H1 (cell line): ENCODE data around the gene FAM174B. TPM values are rescaled to one million over a fixed set of nuclear protein-coding genes. Genes with fewer than 3 reads are reported as not detected.

Experiments
- CTCF ChIA-PET: fragments of 300-600 bp; sonication (Branson Sonifier 250); formaldehyde crosslinking; loops from one replicate; lab custom pipeline; 2021; ENCODE audit not compliant: partially characterized antibody; lab: Charles Lee
- POLR2A ChIA-PET: fragments of 300-600 bp; sonication (Branson Sonifier 250); formaldehyde crosslinking; loops from one replicate; lab custom pipeline; 2021; ENCODE audit warnings: inconsistent platforms; ENCODE audit not compliant: partially characterized antibody; lab: Charles Lee
- DNase-seq, 2 experiments: peaks; one replicate each; pipeline versions ENCODE4 v3.0.0 to v3.0.0-alpha.2; 2010 to 2022; ENCODE audit warnings: low spot score in 2 of 2, low read depth in 1 of 2, mixed read lengths in 1 of 2
- FAIRE-seq: peaks from 2 replicates; lab custom pipeline; 2011; peaks lifted over from hg19 to GRCh38; lab: Jason Lieb, UNC
- H2AFZ ChIP-seq: 2 replicates; pipeline ENCODE4 v1.8.1; 2012; ENCODE audit warnings: low read length, inconsistent platforms
- H2AK5ac ChIP-seq: 2 replicates; pipeline ENCODE4 v1.6.1; 2013; ENCODE audit warnings: low read depth, low read length
- H2BK120ac ChIP-seq: replicated peaks from 2 replicates; pipeline ENCODE3; 2013; ENCODE audit warnings: low read depth, low read length, inconsistent platforms
- H2BK12ac ChIP-seq: 2 replicates; pipeline ENCODE4 v1.6.1; 2013; ENCODE audit warnings: low read depth, low read length
- H2BK15ac ChIP-seq: 2 replicates; pipeline ENCODE4 v1.6.1; 2013; ENCODE audit warnings: low read length
- H2BK20ac ChIP-seq: 2 replicates; pipeline ENCODE4 v1.6.1; 2013; ENCODE audit warnings: low read length
- H2BK5ac ChIP-seq: 2 replicates; pipeline ENCODE4 v1.6.1; 2013; ENCODE audit warnings: low read depth, low read length
- H3K14ac ChIP-seq: 2 replicates; pipeline ENCODE4 v1.6.1; 2013; ENCODE audit warnings: inconsistent platforms; ENCODE audit not compliant: insufficient read length
- H3K18ac ChIP-seq: 2 replicates; pipeline ENCODE4 v1.6.1; 2013; ENCODE audit warnings: low read length; ENCODE audit errors: extremely low read depth
- H3K23ac ChIP-seq: 2 replicates; pipeline ENCODE4 v1.6.1; 2013; ENCODE audit warnings: inconsistent platforms; ENCODE audit not compliant: insufficient read length
- H3K23me2 ChIP-seq: 2 replicates; pipeline ENCODE4 v1.6.1; 2013; ENCODE audit warnings: low read depth, low read length
- H3K27ac ChIP-seq: 2 replicates; pipeline ENCODE4 v1.6.1; 2011; ENCODE audit warnings: low read depth, low read length, inconsistent platforms
- H3K27me3 ChIP-seq, 4 experiments: replicated peaks in 1 of 4; 1 replicate in 1 of 4; 2 replicates in 3 of 4; pipeline versions ENCODE4 v1.6.1 to v1.8.1; 2011 to 2013; ENCODE audit warnings: low read length in 3 of 4, mild to moderate bottlenecking in 3 of 4, inconsistent platforms in 2 of 4, mixed read lengths in 2 of 4, moderate library complexity in 1 of 4; ENCODE audit not compliant: control insufficient read depth in 3 of 4, insufficient read depth in 3 of 4; ENCODE audit errors: extremely low read depth in 1 of 4
- H3K36me3 ChIP-seq, 4 experiments: 2 replicates each; pipeline versions ENCODE4 v1.6.1 to v1.8.1; 2011 to 2013; ENCODE audit warnings: mild to moderate bottlenecking in 4 of 4, low read length in 3 of 4, moderate library complexity in 2 of 4, control low read depth in 1 of 4, inconsistent platforms in 1 of 4; ENCODE audit not compliant: insufficient read depth in 4 of 4, control insufficient read depth in 2 of 4
- H3K4ac ChIP-seq: replicated peaks from 2 replicates; pipeline ENCODE3; 2013; ENCODE audit warnings: low read length, low read depth, mixed read lengths, inconsistent platforms; ENCODE audit not compliant: insufficient read length
- H3K4me1 ChIP-seq, 4 experiments: replicated peaks in 1 of 4; 1 replicate in 1 of 4; 2 replicates in 3 of 4; pipeline versions ENCODE4 v1.6.1 to v1.8.1; 2011 to 2013; ENCODE audit warnings: low read length in 3 of 4, inconsistent platforms in 2 of 4, mixed read lengths in 1 of 4; ENCODE audit not compliant: insufficient read depth in 4 of 4, control insufficient read depth in 3 of 4
- H3K4me2 ChIP-seq, 2 experiments: 2 replicates each; pipeline versions ENCODE4 v1.6.1 to v1.8.1; 2011 to 2013; ENCODE audit warnings: low read depth in 2 of 2, low read length in 2 of 2, control low read depth in 1 of 2, inconsistent platforms in 1 of 2, mild to moderate bottlenecking in 1 of 2; ENCODE audit not compliant: insufficient read depth in 1 of 2
- H3K4me3 ChIP-seq, 4 experiments: fragments of 200-600, 300-600 bp in 1 of 4; sonication (generic), shearing (Covaris generic), sonication (Bioruptor Twin) in 1 of 4; 2 replicates each; pipeline versions ENCODE4 v1.5.1 to v1.8.1; 2011 to 2016; ENCODE audit warnings: low read length in 4 of 4, low read depth in 3 of 4, control low read depth in 2 of 4, inconsistent platforms in 2 of 4, mild to moderate bottlenecking in 2 of 4, mixed read lengths in 1 of 4, moderate library complexity in 1 of 4; ENCODE audit not compliant: insufficient read depth in 2 of 4; ENCODE audit errors: extremely low read depth in 1 of 4
- H3K56ac ChIP-seq: replicated peaks from 2 replicates; pipeline ENCODE3; 2013; ENCODE audit warnings: low read depth, mild to moderate bottlenecking, mixed read lengths, low read length, inconsistent platforms; ENCODE audit not compliant: insufficient read length
- H3K79me1 ChIP-seq: 2 replicates; pipeline ENCODE4 v1.6.1; 2013; ENCODE audit warnings: low read depth, low read length, control low read depth
- H3K79me2 ChIP-seq, 2 experiments: 2 replicates each; pipeline versions ENCODE4 v1.6.1 to v1.8.1; 2012 to 2013; ENCODE audit warnings: low read length in 2 of 2, mild to moderate bottlenecking in 2 of 2, inconsistent platforms in 1 of 2; ENCODE audit not compliant: insufficient read depth in 2 of 2, control insufficient read depth in 1 of 2
- H3K9ac ChIP-seq, 4 experiments: replicated peaks in 1 of 4; 1 replicate in 1 of 4; 2 replicates in 3 of 4; pipeline versions ENCODE4 v1.6.1 to v1.8.1; 2011 to 2013; ENCODE audit warnings: low read depth in 3 of 4, low read length in 3 of 4, control low read depth in 2 of 4, mild to moderate bottlenecking in 2 of 4, moderate library complexity in 2 of 4, inconsistent platforms in 1 of 4; ENCODE audit errors: extremely low read depth in 1 of 4
- H3K9me3 ChIP-seq, 2 experiments: 2 replicates each; pipeline versions ENCODE4 v1.6.1 to v1.8.1; 2012 to 2013; ENCODE audit warnings: mild to moderate bottlenecking in 2 of 2, moderate library complexity in 2 of 2, control low read depth in 1 of 2, inconsistent platforms in 1 of 2, low read depth in 1 of 2, low read length in 1 of 2, mixed read lengths in 1 of 2; ENCODE audit not compliant: insufficient read depth in 2 of 2
- H4K20me1 ChIP-seq, 2 experiments: replicated peaks in 1 of 2; 2 replicates each; pipeline versions ENCODE3 to v1.8.1; 2011 to 2013; ENCODE audit warnings: inconsistent platforms in 2 of 2, low read length in 2 of 2, mild to moderate bottlenecking in 1 of 2; ENCODE audit not compliant: insufficient read depth in 2 of 2, control insufficient read depth in 1 of 2
- H4K5ac ChIP-seq: 2 replicates; pipeline ENCODE4 v1.6.1; 2013; ENCODE audit warnings: low read length, low read depth, mixed read lengths, inconsistent platforms; ENCODE audit not compliant: insufficient read length
- H4K8ac ChIP-seq: 2 replicates; pipeline ENCODE4 v1.8.0; 2013; ENCODE audit warnings: mild to moderate bottlenecking, moderate library complexity, low read length, inconsistent platforms; ENCODE audit not compliant: insufficient read depth; ENCODE audit errors: extremely low read depth
- H4K91ac ChIP-seq: replicated peaks from 2 replicates; pipeline ENCODE3; 2013; ENCODE audit warnings: low read length, mixed read lengths, inconsistent platforms; ENCODE audit not compliant: insufficient read length
- BACH1 ChIP-seq: IDR thresholded peaks from 2 replicates; pipeline ENCODE4 v1.6.1; 2012; ENCODE audit warnings: low read length, improper control_type of control experiment
- BCL11A ChIP-seq, 2 experiments: IDR thresholded peaks; one replicate each; pipeline ENCODE4 v1.6.1; 2011; ENCODE audit warnings: low read depth in 2 of 2, low read length in 2 of 2, mild to moderate bottlenecking in 2 of 2
- BRCA1 ChIP-seq: IDR thresholded peaks from 2 replicates; pipeline ENCODE4 v1.6.1; 2012; ENCODE audit warnings: low read depth, low read length, improper control_type of control experiment
- EP300 ChIP-seq, 2 experiments: IDR thresholded peaks; 1 replicate in 1 of 2; 2 replicates in 1 of 2; pipeline ENCODE4 v1.6.1; 2011 to 2012; ENCODE audit warnings: low read depth in 2 of 2, low read length in 2 of 2, mild to moderate bottlenecking in 2 of 2, borderline replicate concordance in 1 of 2, inconsistent platforms in 1 of 2, moderate library complexity in 1 of 2
- EZH2 ChIP-seq: fragments of 200-600 bp; sonication (generic); IDR thresholded peaks from 2 replicates; pipeline ENCODE4 v1.7.1; 2012; ENCODE audit warnings: low read depth, mild to moderate bottlenecking, moderate library complexity, low read length, inconsistent platforms; ENCODE audit not compliant: severe bottlenecking
- HDAC6 ChIP-seq: IDR thresholded peaks from one replicate; pipeline ENCODE4 v1.7.1; 2012; ENCODE audit warnings: low read depth, mild to moderate bottlenecking, inconsistent platforms, low read length, moderate library complexity
- SIN3A ChIP-seq, 2 experiments: IDR thresholded peaks in 1 of 2; conservative IDR thresholded peaks in 1 of 2; 2 replicates each; pipeline ENCODE4 v1.6.1; 2011 to 2012; ENCODE audit warnings: low read length in 2 of 2, improper control_type of control experiment in 1 of 2, low read depth in 1 of 2, mild to moderate bottlenecking in 1 of 2
- TEAD4 ChIP-seq: IDR thresholded peaks from 2 replicates; pipeline ENCODE4 v1.6.1; 2012; ENCODE audit warnings: low read depth, low read length, inconsistent platforms, mixed read lengths
- USF2 ChIP-seq: IDR thresholded peaks from 2 replicates; pipeline ENCODE4 v1.6.1; 2011; ENCODE audit warnings: low read length, improper control_type of control experiment
- ZNF274 ChIP-seq: IDR thresholded peaks from 2 replicates; pipeline ENCODE4 v1.7.0; 2012; ENCODE audit warnings: low read length, borderline replicate concordance; ENCODE audit errors: extremely low read depth
- WGBS, 2 experiments: shearing (Covaris generic) in 1 of 2; methylation state at CpG; one replicate each; pipeline versions ENCODE4 v1.1.6 to v1.1.7; 2013 to 2015; ENCODE audit warnings: low lambda C conversion rate in 2 of 2, mixed read lengths in 2 of 2, inconsistent platforms in 1 of 2, low coverage in 1 of 2, missing lambda C conversion rate in 1 of 2; ENCODE audit not compliant: insufficient replicate concordance in 2 of 2, insufficient coverage in 1 of 2, insufficient read length in 1 of 2; ENCODE audit errors: extremely low coverage in 1 of 2, missing lambda C conversion rate in 1 of 2; 5-methylcytosine and 5-hydroxymethylcytosine counted together
- polyA plus RNA-seq, 7 experiments: library from polyadenylated mRNA; depleted of rRNA in 3 of 7; stranded (reverse) in 5 of 7; unstranded in 2 of 7; fragments of >200 nt in 5 of 7; fragments of 200-250 nt in 2 of 7; gene quantifications; 1 replicate in 5 of 7; 2 replicates in 1 of 7; 4 replicates in 1 of 7; pipeline versions ENCODE4 v1.2.1 to v1.2.3, GENCODE V29; 2011 to 2013; ENCODE audit warnings: missing spikeins in 2 of 7, mixed read lengths in 2 of 7
- total RNA-seq: library from RNA; stranded (reverse); fragmentation: NEBNext Ultra II Directional; extraction: Animal tissue kit (Norgen Biotek cat#: 25700); gene quantifications from 2 replicates; pipeline ENCODE4 v1.2.1, GENCODE V29; 2021

FAM174B gene
- total and polyA plus RNA-seq, 2 of the 8 experiments (the other 6 are each of a cell fraction or from before 2014, with no cell fraction given): 9.3 to 35.2 TPM

GRCh38 chr15:92652576-92652966 lies 3.0 kb downstream of the FAM174B start:
- Histone ChIP-seq H4K91ac (peak overlapping the region; percentile 12), H2AFZ (no peak overlapping the region), H3K23me2 (peaks cover 3% of the 10 kb centered on the region; the same call in 1 of the 2 replicates), H3K4me2 (no peak overlapping the region), H2BK20ac (peak overlapping the region; percentile 94), H3K56ac (no peak overlapping the region), H3K14ac (no peak overlapping the region), H3K27me3 (peaks cover 0 to 14% (median 11%) of the 10 kb centered on the region in 4 experiments; a peak in 4 of 7 replicates), H2AK5ac (peak overlapping the region; percentile 60; the same call in 1 of the 2 replicates), H2BK12ac (peak overlapping the region; percentile 65; the same call in 1 of the 2 replicates), H3K4me3 (no peak overlapping the region), H3K9me3 (peaks cover 0 to 5% of the 10 kb centered on the region in 2 experiments; a peak in 1 of 4 replicates), H4K5ac (no peak overlapping the region), H3K79me1 (no peaks in the 10 kb centered on the region), H3K36me3 (peaks cover 0 to 2% (median under 1%) of the 10 kb centered on the region in 4 experiments; a peak in 2 of 8 replicates), H3K4me1 (peaks cover 3 to 22% (median 9%) of the 10 kb centered on the region in 4 experiments), H2BK120ac (peak overlapping the region; percentile 68), H3K23ac (no peak overlapping the region), H4K20me1 (no peaks in the 10 kb centered on the region), H3K18ac (peak overlapping the region; percentile 33; the same call in 1 of the 2 replicates), H3K79me2 (peaks cover 0 to 36% of the 10 kb centered on the region in 2 experiments; a peak in 3 of 4 replicates), H4K8ac (no peak overlapping the region; the same call in none of the 2 replicates), H3K4ac (no peak overlapping the region), H3K9ac (no peak overlapping the region), H2BK15ac (peak overlapping the region; percentile 38), H3K27ac (no peak overlapping the region), H2BK5ac (no peak overlapping the region)
- no peak for FAIRE-seq
- ChIA-PET POLR2A (interaction anchor here (0.8 kb wide), 1 partner anchor 12 kb away, joined by 3 read pairs; no protein-coding TSS in a partner anchor), CTCF (interaction anchor here (1.1 to 2.9 kb wide), 7 partner anchors 14 to 131 kb away, joined by 3 to 7 read pairs (median 4); no protein-coding TSS in a partner anchor)
- WGBS, 2 experiments: 92% methylated on average over 9 of the region's 9 CpGs; no CpG with 5 or more reads in 1 of the 2 experiments
- peak in 1 of 2 experiments; percentile 43 for DNase-seq
- TF ChIP-seq SIN3A (conservative IDR thresholded peaks at IDR 0.05 in 1 of 2, IDR thresholded peaks at IDR 0.05 in 1 of 2; ENCODE audit: low read depth in 1 of 2, low read length in 2 of 2): no peak
- TF ChIP-seq EP300 (IDR thresholded peaks at IDR 0.05; ENCODE audit: borderline replicate concordance in 1 of 2, low read depth in 2 of 2, low read length in 2 of 2): no peak
- TF ChIP-seq HDAC6: no peak
- no peak for TF ChIP-seq BACH1
- TF ChIP-seq ZNF274: no peak
- TF ChIP-seq EZH2: no peak
- no peak for TF ChIP-seq USF2
- TF ChIP-seq TEAD4: no peak
- TF ChIP-seq BCL11A (IDR thresholded peaks at IDR 0.05; ENCODE audit: low read depth in 2 of 2, low read length in 2 of 2): no peak
- TF ChIP-seq BRCA1: no peak
